ENCODE measurements around the gene DOCK4.

- TF ChIP-seq MAX (IDR thresholded peaks at IDR 0.05) (no peak), CTCF (IDR thresholded peaks at IDR 0.05; ENCODE audit: low read depth, low read length, missing input control) (no peak), ATF3 (IDR thresholded peaks at IDR 0.05) (no peak), REST (IDR thresholded peaks at IDR 0.05) (no peak)
Observed at GRCh38 chr7:111958896-111959295, 247.3 kb downstream of the DOCK4 start.

All from liver (tissue), 3 donors.